B cell (primary cell): ENCODE data around the gene ISOC2. TPM values are rescaled to one million over a fixed set of nuclear protein-coding genes. Genes with fewer than 3 reads are reported as not detected.

Experiments
- ATAC-seq: fragments of 200-7000 bp; cut with Tn5 transposase; one replicate; pipeline ENCODE4 v1.10.0; 2021; ENCODE audit warnings: low read depth, mild to moderate bottlenecking, moderate number of reproducible peaks, moderate library complexity
- CTCF ChIA-PET: fragments of 350-600 bp; sonication (Branson Sonifier 250); formaldehyde crosslinking; loops from one replicate; lab custom pipeline; 2021; ENCODE audit warnings: antibody characterized with exemption, inconsistent platforms; lab: Charles Lee
- POLR2A ChIA-PET: fragments of 350-600 bp; sonication (Branson Sonifier 250); formaldehyde crosslinking; loops from one replicate; lab custom pipeline; 2021; ENCODE audit warnings: antibody characterized with exemption; lab: Charles Lee
- DNase-seq: peaks from one replicate; pipeline ENCODE4 v3.0.0; 2013
- H2AFZ ChIP-seq: 2 replicates; pipeline ENCODE4 v1.6.1; 2012; ENCODE audit warnings: mild to moderate bottlenecking, low read depth, low read length; ENCODE audit not compliant: insufficient read depth, poor library complexity, severe bottlenecking
- H3K27ac ChIP-seq, 2 donors: 1 replicate in 1 of 2; 2 replicates in 1 of 2; pipeline ENCODE4 v1.5.1; 2012 to 2013; ENCODE audit warnings: low read length in 2 of 2, mild to moderate bottlenecking in 2 of 2, moderate library complexity in 1 of 2
- H3K27me3 ChIP-seq, 4 experiments: fragments of 200-600 bp in 1 of 4; sonication (generic) in 1 of 4; replicated peaks in 1 of 4; 1 replicate in 2 of 4; 2 replicates in 2 of 4; pipeline versions ENCODE4 v1.6.1 to v1.7.0; 2013 to 2016; ENCODE audit warnings: low read length in 3 of 4, mild to moderate bottlenecking in 2 of 4, mixed read lengths in 1 of 4, moderate library complexity in 1 of 4; ENCODE audit not compliant: insufficient read depth in 4 of 4, control insufficient read depth in 3 of 4; ENCODE audit errors: control extremely low read depth in 1 of 4
- H3K36me3 ChIP-seq, 2 experiments: replicated peaks in 1 of 2; 1 replicate in 1 of 2; 2 replicates in 1 of 2; pipeline versions ENCODE4 v1.6.1 to v1.7.1; 2013; ENCODE audit warnings: low read length in 1 of 2; ENCODE audit not compliant: insufficient read depth in 2 of 2, control insufficient read depth in 1 of 2; ENCODE audit errors: control extremely low read depth in 1 of 2, extremely low read depth in 1 of 2
- H3K4me1 ChIP-seq, 2 donors: fragments of 200-600 bp in 1 of 2; sonication (generic) in 1 of 2; 1 replicate in 1 of 2; 2 replicates in 1 of 2; pipeline versions ENCODE4 v1.5.1 to v1.6.1; 2013 to 2017; ENCODE audit warnings: low read length in 2 of 2; ENCODE audit not compliant: control insufficient read depth in 2 of 2, insufficient read depth in 2 of 2
- H3K4me2 ChIP-seq: replicated peaks from 2 replicates; pipeline ENCODE3; 2012; ENCODE audit warnings: mild to moderate bottlenecking, low read depth, low read length; ENCODE audit not compliant: poor library complexity, severe bottlenecking
- H3K4me3 ChIP-seq, 5 experiments: fragments of 200-600 bp in 1 of 5; sonication (generic) in 1 of 5; 1 replicate in 3 of 5; 2 replicates in 2 of 5; pipeline versions ENCODE4 v1.5.1 to v1.7.0; 2011 to 2016; ENCODE audit warnings: low read length in 4 of 5, mild to moderate bottlenecking in 4 of 5, low read depth in 2 of 5, control low read depth in 1 of 5, moderate library complexity in 1 of 5; ENCODE audit not compliant: insufficient read depth in 1 of 5; ENCODE audit errors: control extremely low read depth in 1 of 5, extremely low read depth in 1 of 5
- H3K79me2 ChIP-seq: fragments of 200-600 bp; sonication (generic); one replicate; pipeline ENCODE4 v1.6.0; 2016; ENCODE audit warnings: low read length; ENCODE audit not compliant: control insufficient read depth, insufficient read depth
- H3K9ac ChIP-seq: fragments of 200-600 bp; sonication (generic); 2 replicates; pipeline ENCODE4 v1.6.1; 2017; ENCODE audit warnings: mild to moderate bottlenecking, low read length, moderate library complexity
- H3K9me3 ChIP-seq, 3 donors: one replicate each; pipeline versions ENCODE4 v1.6.1 to v1.7.1; 2013; ENCODE audit warnings: low read length in 2 of 3; ENCODE audit not compliant: control insufficient read depth in 2 of 3, insufficient read depth in 1 of 3; ENCODE audit errors: control extremely low read depth in 1 of 3
- H4K20me1 ChIP-seq: 2 replicates; pipeline ENCODE4 v1.6.0; 2012; ENCODE audit warnings: mild to moderate bottlenecking, low read length; ENCODE audit not compliant: insufficient read depth, control insufficient read depth, poor library complexity, severe bottlenecking
- H3K27ac Mint-ChIP-seq: one replicate; pipeline ENCODE4 v1.8.0; 2021; ENCODE audit warnings: mixed read lengths
- H3K27me3 Mint-ChIP-seq: one replicate; pipeline ENCODE4 v1.8.0; 2021; ENCODE audit warnings: mixed read lengths
- H3K4me1 Mint-ChIP-seq: one replicate; pipeline ENCODE4 v1.8.0; 2021; ENCODE audit warnings: mixed read lengths
- H3K4me3 Mint-ChIP-seq: one replicate; pipeline ENCODE4 v1.8.0; 2021; ENCODE audit warnings: mixed read lengths
- H3K9me3 Mint-ChIP-seq: one replicate; pipeline ENCODE4 v1.8.0; 2022; ENCODE audit warnings: mixed read lengths; ENCODE audit not compliant: insufficient read depth
- CTCF ChIP-seq: fragments of 200-600 bp; IDR thresholded peaks from one replicate; pipeline ENCODE4 v1.8.0; 2022; ENCODE audit warnings: antibody characterized with exemption, mild to moderate bottlenecking
- EZH2 ChIP-seq: IDR thresholded peaks from 2 replicates; pipeline ENCODE4 v1.6.1; 2012; ENCODE audit warnings: borderline replicate concordance, low read depth, mild to moderate bottlenecking, moderate library complexity, low read length; ENCODE audit not compliant: insufficient read depth, poor library complexity, severe bottlenecking
- whole genome bisulfite sequencing: methylation state at CpG from one replicate; pipeline ENCODE4 v1.1.5; 2013; ENCODE audit warnings: missing lambda C conversion rate; ENCODE audit not compliant: insufficient coverage; 5-methylcytosine and 5-hydroxymethylcytosine counted together
- intact Hi-C: fragments of 100-400 bp; cut with micrococcal nuclease; formaldehyde crosslinking; loops from one replicate; pipeline ENCODE4 v1.10.0; 2022
- polyA plus RNA-seq: library from polyadenylated mRNA; depleted of rRNA; stranded (reverse); fragments of >200 nt; gene quantifications from 2 replicates; pipeline ENCODE4 v1.2.3, GENCODE V29; 2012
- total RNA-seq, 2 donors: library from RNA; stranded (reverse); fragments of 120-200 nt in 1 of 2; gene quantifications; 1 replicate in 1 of 2; 2 replicates in 1 of 2; pipeline versions ENCODE4 v1.2.3 to v1.2.4, GENCODE V29; 2013 to 2022

Gene ISOC2
- total and polyA plus RNA-seq, 2 donors (not counting 1 experiment from before 2014, with no cell fraction given) = 10.0 to 27.6 TPM

- intact Hi-C loops = no loop called here
- ChIA-PET CTCF (interaction anchor here (0.8 to 0.9 kb wide), 2 partner anchors 23 to 366 kb away, joined by 3 to 6 read pairs; no protein-coding TSS in a partner anchor), POLR2A (no interaction called here)
- Mint-ChIP-seq H3K4me1 (peaks cover 20% of the 10 kb centered on the region), H3K27ac (no peak within 1 kb of the TSS), H3K9me3 (no peaks in the 10 kb centered on the region), H3K4me3 (no peak within 1 kb of the TSS), H3K27me3 (peaks cover 62% of the 10 kb centered on the region)
- H2AFZ ChIP-seq = no peak within 1 kb of the TSS
- peak within 1 kb of the TSS in 1 of 5 experiments; percentile 22 for H3K4me3 ChIP-seq
- TF ChIP-seq EZH2 (no peak), CTCF (no peak)
- H3K79me2 ChIP-seq = no peaks in the 10 kb centered on the region
- H3K4me2 ChIP-seq = peak within 1 kb of the TSS; percentile 62
- H4K20me1 ChIP-seq = no peaks in the 10 kb centered on the region
- H3K4me1 ChIP-seq = peaks cover 21 to 37% of the 10 kb centered on the region in 2 donors
- no peak within 1 kb of the TSS for H3K27ac ChIP-seq
- H3K36me3 ChIP-seq = no peaks in the 10 kb centered on the region
- peaks cover 0 to 24% (median 0%) of the 10 kb centered on the region in 3 donors for H3K9me3 ChIP-seq
- WGBS = 4% methylated on average over 41 of the region's 43 CpGs
- peaks cover 0 to 66% (median 42%) of the 10 kb centered on the region in 4 experiments for H3K27me3 ChIP-seq
- DNase-seq = peak; percentile 27
- no peak for ATAC-seq
- no peak within 1 kb of the TSS for H3K9ac ChIP-seq
These were observed 18.2 kb downstream of the ISOC2 start, which contains the start of gene SHISA7 for GRCh38 chr19:55443045-55443823. Gene SHISA7 (minus strand): TSS chr19:55443300. CDS start chr19:55442863, 437 bp downstream.
